ENCODE data around the gene MIA. TPM values are rescaled to one million over a fixed set of nuclear protein-coding genes. Genes with fewer than 3 reads are reported as not detected.
"Not testable (repeated sequence)": the region's sequence is repeated elsewhere in the genome, so short reads cannot be mapped to it uniquely, and the experiment has no call there.

The MIA gene
- total and polyA plus RNA-seq, 2 donors (not counting 1 experiment from before 2014, with no cell fraction given), result 0.99 TPM; not detected in 1

GRCh38 chr19:40822161-40822560 is 46.8 kb downstream of the MIA start:
- Histone ChIP-seq H4K20me1 (ENCODE audit: control insufficient read depth, extremely low read depth, insufficient read depth, low read length) (no peaks in the 10 kb centered on the region), H2AFZ (ENCODE audit: low read length) (no peak overlapping the region), H3K9ac (ENCODE audit: insufficient read depth, low read length) (no peak overlapping the region), H3K36me3 (ENCODE audit: control insufficient read depth, insufficient read depth, low read length) (no peaks in the 10 kb centered on the region), H3K27me3 (ENCODE audit: control insufficient read depth, insufficient read depth, low read length) (no peaks in the 10 kb centered on the region), H3K27ac (ENCODE audit: insufficient read depth, low read length) (no peak overlapping the region), H3K4me2 (ENCODE audit: extremely low read depth, insufficient read depth, low read length) (no peak overlapping the region), H3K4me1 (ENCODE audit: control insufficient read depth, extremely low read depth, insufficient read depth, low read length) (no peaks in the 10 kb centered on the region), H3K9me3 (ENCODE audit: control insufficient read depth, insufficient read depth, low read depth, low read length) (no peaks in the 10 kb centered on the region), H3K4me3 (replicated peaks in 1 of 4; ENCODE audit: control extremely low read depth in 1 of 4, insufficient read depth in 1 of 4, low read depth in 3 of 4, low read length in 4 of 4) (no peak overlapping the region), H3K79me2 (ENCODE audit: control insufficient read depth, insufficient read depth, low read length) (no peaks in the 10 kb centered on the region)
- no peak for TF ChIP-seq EZH2 (IDR thresholded peaks at IDR 0.05; ENCODE audit: low read length, missing control alignments)
- TF ChIP-seq CTCF (conservative IDR thresholded peaks at IDR 0.05 in 1 of 2, IDR thresholded peaks at IDR 0.05 in 1 of 2; ENCODE audit: low read depth in 1 of 2, low read length in 2 of 2), result no peak
- no peak for DNase-seq (ENCODE audit: low read depth in 2 of 2)

- H3K9ac ChIP-seq (ENCODE audit: insufficient read depth, low read length); H3K27ac ChIP-seq (ENCODE audit: insufficient read depth, low read length); H4K20me1 ChIP-seq (ENCODE audit: control insufficient read depth, extremely low read depth, insufficient read depth, low read length); H3K27me3 ChIP-seq (ENCODE audit: control insufficient read depth, insufficient read depth, low read length); H3K79me2 ChIP-seq (ENCODE audit: control insufficient read depth, insufficient read depth, low read length); H3K4me2 ChIP-seq (ENCODE audit: extremely low read depth, insufficient read depth, low read length); H2AFZ ChIP-seq (ENCODE audit: low read length); H3K9me3 ChIP-seq (ENCODE audit: control insufficient read depth, insufficient read depth, low read depth, low read length); H3K4me3 ChIP-seq (replicated peaks in 1 of 4; ENCODE audit: control extremely low read depth in 1 of 4, insufficient read depth in 1 of 4, low read depth in 3 of 4, low read length in 4 of 4); H3K36me3 ChIP-seq (ENCODE audit: control insufficient read depth, insufficient read depth, low read length); H3K4me1 ChIP-seq (ENCODE audit: control insufficient read depth, extremely low read depth, insufficient read depth, low read length): not testable (repeated sequence)
- peak in 1 of 2 donors; percentile 71 for DNase-seq (ENCODE audit: low read depth in 2 of 2)
These were observed 47.6 kb downstream of the MIA start for GRCh38 chr19:40822704-40823553.

- H3K9me3 ChIP-seq (ENCODE audit: control insufficient read depth, insufficient read depth, low read depth, low read length); H3K4me1 ChIP-seq (ENCODE audit: control insufficient read depth, extremely low read depth, insufficient read depth, low read length); H3K27me3 ChIP-seq (ENCODE audit: control insufficient read depth, insufficient read depth, low read length); H3K9ac ChIP-seq (ENCODE audit: insufficient read depth, low read length); DNase-seq (ENCODE audit: low read depth in 2 of 2); H2AFZ ChIP-seq (ENCODE audit: low read length); H3K4me2 ChIP-seq (ENCODE audit: extremely low read depth, insufficient read depth, low read length); H3K36me3 ChIP-seq (ENCODE audit: control insufficient read depth, insufficient read depth, low read length); H3K27ac ChIP-seq (ENCODE audit: insufficient read depth, low read length); H4K20me1 ChIP-seq (ENCODE audit: control insufficient read depth, extremely low read depth, insufficient read depth, low read length); H3K4me3 ChIP-seq (replicated peaks in 1 of 4; ENCODE audit: control extremely low read depth in 1 of 4, insufficient read depth in 1 of 4, low read depth in 3 of 4, low read length in 4 of 4); H3K79me2 ChIP-seq (ENCODE audit: control insufficient read depth, insufficient read depth, low read length): not testable (repeated sequence)
These were observed 49.6 kb downstream of the MIA start for GRCh38 chr19:40824916-40825315.

- not testable (repeated sequence) for H2AFZ ChIP-seq (ENCODE audit: low read length); H4K20me1 ChIP-seq (ENCODE audit: control insufficient read depth, extremely low read depth, insufficient read depth, low read length); H3K79me2 ChIP-seq (ENCODE audit: control insufficient read depth, insufficient read depth, low read length); H3K27ac ChIP-seq (ENCODE audit: insufficient read depth, low read length); H3K27me3 ChIP-seq (ENCODE audit: control insufficient read depth, insufficient read depth, low read length); H3K4me3 ChIP-seq (replicated peaks in 1 of 4; ENCODE audit: control extremely low read depth in 1 of 4, insufficient read depth in 1 of 4, low read depth in 3 of 4, low read length in 4 of 4); H3K9me3 ChIP-seq (ENCODE audit: control insufficient read depth, insufficient read depth, low read depth, low read length); DNase-seq (ENCODE audit: low read depth in 2 of 2); H3K4me2 ChIP-seq (ENCODE audit: extremely low read depth, insufficient read depth, low read length); H3K9ac ChIP-seq (ENCODE audit: insufficient read depth, low read length); H3K36me3 ChIP-seq (ENCODE audit: control insufficient read depth, insufficient read depth, low read length); H3K4me1 ChIP-seq (ENCODE audit: control insufficient read depth, extremely low read depth, insufficient read depth, low read length)
These were observed 50.3 kb downstream of the MIA start for GRCh38 chr19:40825460-40826095.

- not testable (repeated sequence) for H3K4me1 ChIP-seq (ENCODE audit: control insufficient read depth, extremely low read depth, insufficient read depth, low read length); H3K36me3 ChIP-seq (ENCODE audit: control insufficient read depth, insufficient read depth, low read length); H3K9me3 ChIP-seq (ENCODE audit: control insufficient read depth, insufficient read depth, low read depth, low read length); H4K20me1 ChIP-seq (ENCODE audit: control insufficient read depth, extremely low read depth, insufficient read depth, low read length); DNase-seq (ENCODE audit: low read depth in 2 of 2); H3K9ac ChIP-seq (ENCODE audit: insufficient read depth, low read length); H3K27me3 ChIP-seq (ENCODE audit: control insufficient read depth, insufficient read depth, low read length); H3K79me2 ChIP-seq (ENCODE audit: control insufficient read depth, insufficient read depth, low read length); H2AFZ ChIP-seq (ENCODE audit: low read length); H3K4me3 ChIP-seq (replicated peaks in 1 of 4; ENCODE audit: control extremely low read depth in 1 of 4, insufficient read depth in 1 of 4, low read depth in 3 of 4, low read length in 4 of 4); H3K27ac ChIP-seq (ENCODE audit: insufficient read depth, low read length); H3K4me2 ChIP-seq (ENCODE audit: extremely low read depth, insufficient read depth, low read length)
These were observed 51.0 kb downstream of the MIA start for GRCh38 chr19:40826312-40826698.

Measured in fibroblast of lung (primary cell).